Upper lobe of left lung (tissue), 6 donors: ENCODE data around the gene SPAM1. TPM values are rescaled to one million over a fixed set of nuclear protein-coding genes. Genes with fewer than 3 reads are reported as not detected.
"Not testable (repeated sequence)": the region's sequence is repeated elsewhere in the genome, so short reads cannot be mapped to it uniquely, and the experiment has no call there.

Experiments
- ATAC-seq, 2 donors: fragments of 200-7000 bp; cut with Tn5 transposase; one replicate each; pipeline ENCODE4 v1.9.1; 2022; ENCODE audit warnings: mild to moderate bottlenecking in 2 of 2, moderate library complexity in 2 of 2; ENCODE audit not compliant: low FRiP score in 2 of 2
- DNase-seq, 2 donors: peaks; one replicate each; pipeline ENCODE4 v3.0.0-alpha.2; 2019 to 2020
- H3K27ac ChIP-seq, 4 donors: fragments of 200-600 bp; sonication (generic); one replicate each; pipeline ENCODE4 v1.5.1; 2016 to 2019
- H3K27me3 ChIP-seq, 4 donors: fragments of 200-600 bp; sonication (generic); one replicate each; pipeline ENCODE4 v1.5.1; 2017 to 2019
- H3K36me3 ChIP-seq, 4 donors: fragments of 200-600 bp; sonication (generic); one replicate each; pipeline ENCODE4 v1.5.1; 2016 to 2019
- H3K4me1 ChIP-seq, 4 donors: fragments of 200-600 bp; sonication (generic); one replicate each; pipeline ENCODE4 v1.5.1; 2018 to 2019
- H3K4me3 ChIP-seq, 4 donors: fragments of 200-600 bp; sonication (generic); one replicate each; pipeline ENCODE4 v1.5.1; 2017 to 2019; ENCODE audit warnings: mild to moderate bottlenecking in 2 of 4, moderate library complexity in 1 of 4
- H3K9me3 ChIP-seq, 4 donors: fragments of 200-600 bp; sonication (generic); one replicate each; pipeline ENCODE4 v1.5.1; 2018 to 2019
- CTCF ChIP-seq, 6 experiments: fragments of 450-650 bp in 4 of 6; fragments of 200-600 bp in 2 of 6; sonication (generic) in 2 of 6; IDR thresholded peaks; one replicate each; pipeline ENCODE4 v1.5.1; 2016 to 2019; ENCODE audit warnings: antibody characterized with exemption in 6 of 6
- EP300 ChIP-seq, 4 donors: sonication (generic); formaldehyde crosslinking; IDR thresholded peaks; one replicate each; pipeline ENCODE4 v1.5.1; 2017; ENCODE audit warnings: antibody characterized with exemption in 4 of 4, control low read depth in 2 of 4
- POLR2A ChIP-seq, 4 donors: fragments of 450-650 bp; IDR thresholded peaks; one replicate each; pipeline ENCODE4 v1.5.1; 2016 to 2017; ENCODE audit warnings: antibody characterized with exemption in 4 of 4, mild to moderate bottlenecking in 2 of 4
- POLR2AphosphoS5 ChIP-seq, 2 donors: sonication (generic); formaldehyde crosslinking; IDR thresholded peaks; one replicate each; pipeline ENCODE4 v1.5.1; 2017; ENCODE audit warnings: antibody characterized with exemption in 2 of 2
- WGBS, 2 donors: methylation state at CpG; one replicate each; pipeline ENCODE4 v1.1.5; 2017 to 2018; 5-methylcytosine and 5-hydroxymethylcytosine counted together
- total RNA-seq, 6 donors: library from RNA; depleted of rRNA in 4 of 6; stranded (reverse); fragments of >200 nt in 4 of 6; gene quantifications; one replicate each; pipeline versions ENCODE4 v1.1.0 to v1.2.1, GENCODE V29; 2016 to 2021
- donor health status: DM: no; HTN: no; CAD: no; lungs with moderate emphysema.
- donor health status: DM: no; HTN: yes; CAD: no; lungs with severe emphysema.

The SPAM1 gene
- total RNA-seq, 6 donors from 2014 or later: not detected

- Histone ChIP-seq H3K27me3 (no peaks in the 10 kb centered on the region), H3K27ac (no peak overlapping the region), H3K4me3 (no peak overlapping the region), H3K36me3 (no peaks in the 10 kb centered on the region), H3K9me3 (no peaks in the 10 kb centered on the region), H3K4me1 (no peaks in the 10 kb centered on the region)
- TF ChIP-seq EP300 (IDR thresholded peaks at IDR 0.05) (no peak), POLR2AphosphoS5 (IDR thresholded peaks at IDR 0.05) (no peak), CTCF (IDR thresholded peaks at IDR 0.05) (no peak), POLR2A (IDR thresholded peaks at IDR 0.05) (no peak)
- ATAC-seq (no peak), DNase-seq (no peak)
Measured at GRCh38 chr7:123994449-123994848, 69.4 kb downstream of the SPAM1 start.

GRCh38 chr7:123995617-123996326, 70.7 kb downstream of the SPAM1 start:
- 90 to 92% methylated on average over 10 of the region's 10 CpGs for WGBS, 2 donors
- H3K4me3 ChIP-seq: no peak overlapping the region
- TF ChIP-seq POLR2AphosphoS5 (IDR thresholded peaks at IDR 0.05) (no peak), CTCF (IDR thresholded peaks at IDR 0.05) (no peak), POLR2A (IDR thresholded peaks at IDR 0.05) (no peak), EP300 (IDR thresholded peaks at IDR 0.05) (no peak)
- no peak overlapping the region for H3K27ac ChIP-seq
- no peaks in the 10 kb centered on the region for H3K36me3 ChIP-seq
- no peak for ATAC-seq
- no peaks in the 10 kb centered on the region for H3K9me3 ChIP-seq
- H3K4me1 ChIP-seq: no peaks in the 10 kb centered on the region
- no peaks in the 10 kb centered on the region for H3K27me3 ChIP-seq
- DNase-seq: no peak

- no peak for DNase-seq
Measured at GRCh38 chr7:123996327-123996625, 71.2 kb downstream of the SPAM1 start.

GRCh38 chr7:123998921-123999320, 73.9 kb downstream of the SPAM1 start:
- 90 to 92% methylated on average over 5 of the region's 5 CpGs for WGBS, 2 donors
- no peaks in the 10 kb centered on the region for H3K4me1 ChIP-seq
- no peaks in the 10 kb centered on the region for H3K36me3 ChIP-seq
- H3K9me3 ChIP-seq: peaks cover 0 to 6% (median 3%) of the 10 kb centered on the region in 4 donors
- no peaks in the 10 kb centered on the region for H3K27me3 ChIP-seq
- no peak overlapping the region for H3K27ac ChIP-seq
- DNase-seq (no peak), ATAC-seq (no peak)
- TF ChIP-seq POLR2A (IDR thresholded peaks at IDR 0.05) (no peak), POLR2AphosphoS5 (IDR thresholded peaks at IDR 0.05) (no peak), EP300 (IDR thresholded peaks at IDR 0.05) (no peak), CTCF (IDR thresholded peaks at IDR 0.05) (no peak)
- H3K4me3 ChIP-seq: no peak overlapping the region

More at GRCh38 chr7:123996327-123996625, 71.2 kb downstream of the SPAM1 start:
- no peaks in the 10 kb centered on the region for H3K36me3 ChIP-seq
- peaks cover 0 to 2% (median 0%) of the 10 kb centered on the region in 4 donors for H3K9me3 ChIP-seq
- no peaks in the 10 kb centered on the region for H3K4me1 ChIP-seq
- whole genome bisulfite sequencing, 2 donors: 88 to 96% methylated on average over 6 of the region's 6 CpGs
- no peak for TF ChIP-seq POLR2AphosphoS5 (IDR thresholded peaks at IDR 0.05)
- no peak for TF ChIP-seq POLR2A (IDR thresholded peaks at IDR 0.05)
- TF ChIP-seq EP300 (IDR thresholded peaks at IDR 0.05): no peak
- TF ChIP-seq CTCF (IDR thresholded peaks at IDR 0.05): no peak
- no peak for ATAC-seq
- no peak overlapping the region for H3K27ac ChIP-seq
- no peaks in the 10 kb centered on the region for H3K27me3 ChIP-seq
- H3K4me3 ChIP-seq: no peak overlapping the region

GRCh38 chr7:123999703-124000102, 74.7 kb downstream of the SPAM1 start:
- Histone ChIP-seq H3K4me3 (no peak overlapping the region), H3K27me3 (no peaks in the 10 kb centered on the region), H3K4me1 (no peaks in the 10 kb centered on the region), H3K36me3 (no peaks in the 10 kb centered on the region), H3K9me3 (peaks cover 0 to 6% (median 3%) of the 10 kb centered on the region in 4 donors), H3K27ac (no peak overlapping the region)
- TF ChIP-seq POLR2AphosphoS5 (IDR thresholded peaks at IDR 0.05) (no peak), POLR2A (IDR thresholded peaks at IDR 0.05) (no peak)
- no peak for DNase-seq
- WGBS, 2 donors: 95 to 97% methylated on average over 3 of the region's 3 CpGs
- ATAC-seq: no peak

GRCh38 chr7:124008296-124008695, 83.3 kb downstream of the SPAM1 start:
- not testable (repeated sequence) for H3K36me3 ChIP-seq, H3K4me3 ChIP-seq, H3K9me3 ChIP-seq, H3K27me3 ChIP-seq, H3K4me1 ChIP-seq, ATAC-seq, DNase-seq, H3K27ac ChIP-seq
- 80 to 91% methylated on average over 6 of the region's 6 CpGs for WGBS, 2 donors
